Neural crest cell (in vitro differentiated cells): Measurements from ENCODE around the gene PTEN. TPM values are rescaled to one million over a fixed set of nuclear protein-coding genes. Genes with fewer than 3 reads are reported as not detected.

Experiments used
- DNase-seq: peaks from one replicate; pipeline ENCODE4 v3.0.0; 2021; ENCODE audit warnings: low read depth, mixed read lengths, low spot score
- H3K27ac Mint-ChIP-seq: one replicate; pipeline ENCODE4 v1.8.0; 2021; ENCODE audit warnings: mild to moderate bottlenecking, mixed read lengths; ENCODE audit not compliant: unreplicated experiment
- H3K27me3 Mint-ChIP-seq: 2 replicates; pipeline ENCODE4 v1.8.0; 2021; ENCODE audit warnings: low read depth, mild to moderate bottlenecking, mixed read lengths
- H3K36me3 Mint-ChIP-seq: 2 replicates; pipeline ENCODE4 v1.8.0; 2021; ENCODE audit warnings: low read depth, mild to moderate bottlenecking, mixed read lengths
- H3K4me1 Mint-ChIP-seq: 2 replicates; pipeline ENCODE4 v1.8.0; 2021; ENCODE audit warnings: mixed read lengths
- H3K4me3 Mint-ChIP-seq: one replicate; pipeline ENCODE4 v1.8.0; 2021; ENCODE audit warnings: mild to moderate bottlenecking, mixed read lengths
- H3K9me3 Mint-ChIP-seq: 2 replicates; pipeline ENCODE4 v1.8.0; 2021; ENCODE audit warnings: mixed read lengths
- total RNA-seq: library from RNA; stranded (reverse); gene quantifications from 2 replicates; pipeline ENCODE4 v1.2.1, GENCODE V29; 2021
- TF ChIP-seq, protein P1 (sequence below): fragments of 200-600 bp; sonication (generic); conservative IDR thresholded peaks from 2 replicates; pipeline ENCODE4 v1.5.0; 2021; ENCODE audit warnings: antibody characterized with exemption, mild to moderate bottlenecking

The PTEN gene
- total RNA-seq, 1 donor from 2014 or later, result 52.5 TPM

GRCh38 chr10:87836098-87836497 lies 27.3 kb upstream of the PTEN start:
- TF ChIP-seq, protein P1, sequence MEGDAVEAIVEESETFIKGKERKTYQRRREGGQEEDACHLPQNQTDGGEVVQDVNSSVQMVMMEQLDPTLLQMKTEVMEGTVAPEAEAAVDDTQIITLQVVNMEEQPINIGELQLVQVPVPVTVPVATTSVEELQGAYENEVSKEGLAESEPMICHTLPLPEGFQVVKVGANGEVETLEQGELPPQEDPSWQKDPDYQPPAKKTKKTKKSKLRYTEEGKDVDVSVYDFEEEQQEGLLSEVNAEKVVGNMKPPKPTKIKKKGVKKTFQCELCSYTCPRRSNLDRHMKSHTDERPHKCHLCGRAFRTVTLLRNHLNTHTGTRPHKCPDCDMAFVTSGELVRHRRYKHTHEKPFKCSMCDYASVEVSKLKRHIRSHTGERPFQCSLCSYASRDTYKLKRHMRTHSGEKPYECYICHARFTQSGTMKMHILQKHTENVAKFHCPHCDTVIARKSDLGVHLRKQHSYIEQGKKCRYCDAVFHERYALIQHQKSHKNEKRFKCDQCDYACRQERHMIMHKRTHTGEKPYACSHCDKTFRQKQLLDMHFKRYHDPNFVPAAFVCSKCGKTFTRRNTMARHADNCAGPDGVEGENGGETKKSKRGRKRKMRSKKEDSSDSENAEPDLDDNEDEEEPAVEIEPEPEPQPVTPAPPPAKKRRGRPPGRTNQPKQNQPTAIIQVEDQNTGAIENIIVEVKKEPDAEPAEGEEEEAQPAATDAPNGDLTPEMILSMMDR, result no peak
- H3K27ac Mint-ChIP-seq, result no peak overlapping the region
- DNase-seq, result no peak
- no peaks in the 10 kb centered on the region for H3K4me1 Mint-ChIP-seq
- H3K36me3 Mint-ChIP-seq, result no peaks in the 10 kb centered on the region
- no peaks in the 10 kb centered on the region for H3K9me3 Mint-ChIP-seq
- H3K27me3 Mint-ChIP-seq, result no peaks in the 10 kb centered on the region
- H3K4me3 Mint-ChIP-seq, result no peak overlapping the region

GRCh38 chr10:87837445-87837844 lies 26.0 kb upstream of the PTEN start:
- H3K36me3 Mint-ChIP-seq, result no peaks in the 10 kb centered on the region
- no peaks in the 10 kb centered on the region for H3K27me3 Mint-ChIP-seq
- no peaks in the 10 kb centered on the region for H3K4me1 Mint-ChIP-seq
- no peak for DNase-seq
- no peak overlapping the region for H3K4me3 Mint-ChIP-seq
- H3K9me3 Mint-ChIP-seq, result no peaks in the 10 kb centered on the region
- TF ChIP-seq, protein P1, result no peak
- no peak overlapping the region for H3K27ac Mint-ChIP-seq

GRCh38 chr10:87838650-87839049 lies 24.8 kb upstream of the PTEN start:
- TF ChIP-seq, protein P1, result no peak
- Mint-ChIP-seq H3K4me3 (no peak overlapping the region), H3K27me3 (no peaks in the 10 kb centered on the region), H3K4me1 (peaks cover 5% of the 10 kb centered on the region), H3K36me3 (no peaks in the 10 kb centered on the region), H3K27ac (no peak overlapping the region), H3K9me3 (peaks cover 5% of the 10 kb centered on the region)
- no peak for DNase-seq

GRCh38 chr10:87841186-87841585 lies 22.2 kb upstream of the PTEN start:
- no peak overlapping the region for H3K27ac Mint-ChIP-seq
- no peaks in the 10 kb centered on the region for H3K27me3 Mint-ChIP-seq
- peaks cover 5% of the 10 kb centered on the region for H3K9me3 Mint-ChIP-seq
- TF ChIP-seq, protein P1, result no peak
- no peak overlapping the region for H3K4me3 Mint-ChIP-seq
- DNase-seq, result no peak
- H3K4me1 Mint-ChIP-seq, result peaks cover 5% of the 10 kb centered on the region
- H3K36me3 Mint-ChIP-seq, result no peaks in the 10 kb centered on the region

GRCh38 chr10:87842220-87842641 lies 21.2 kb upstream of the PTEN start:
- Mint-ChIP-seq H3K9me3 (peaks cover 5% of the 10 kb centered on the region), H3K4me1 (peaks cover 5% of the 10 kb centered on the region), H3K36me3 (no peaks in the 10 kb centered on the region), H3K27ac (no peak overlapping the region), H3K4me3 (no peak overlapping the region), H3K27me3 (no peaks in the 10 kb centered on the region)
- DNase-seq, result no peak
- TF ChIP-seq, protein P1, result no peak
